Adrenal gland (tissue), 12 donors: ENCODE data around the gene YOD1. TPM values are rescaled to one million over a fixed set of nuclear protein-coding genes. Genes with fewer than 3 reads are reported as not detected.
A peak's percentile ranks its signal among the peaks of the same experiment; 100 is the strongest.

ENCODE experiments used
- DNase-seq, 7 donors: peaks; one replicate each; pipeline ENCODE4 v3.0.0-alpha.2; 2019 to 2020
- H3K27ac ChIP-seq, 5 donors: fragments of 200-600 bp; sonication (generic) in 4 of 5; 1 replicate in 3 of 5; 2 replicates in 2 of 5; pipeline versions ENCODE4 v1.5.1 to v1.8.0; 2016 to 2020; ENCODE audit warnings: mild to moderate bottlenecking in 1 of 5
- H3K27me3 ChIP-seq: fragments of 200-600 bp; 2 replicates; pipeline ENCODE4 v1.8.0; 2021
- H3K36me3 ChIP-seq, 2 donors: fragments of 200-600 bp; replicated peaks in 1 of 2; 1 replicate in 1 of 2; 2 replicates in 1 of 2; pipeline versions ENCODE4 v1.5.1 to v1.8.0; 2018 to 2022
- H3K4me1 ChIP-seq, 2 donors: fragments of 200-600 bp; replicated peaks in 1 of 2; 1 replicate in 1 of 2; 2 replicates in 1 of 2; pipeline versions ENCODE4 v1.5.1 to v1.8.0; 2018 to 2021
- H3K4me3 ChIP-seq, 4 donors: fragments of 200-600 bp; sonication (generic) in 3 of 4; one replicate each; pipeline ENCODE4 v1.5.1; 2016 to 2018
- H3K9me3 ChIP-seq, 3 donors: fragments of 200-600 bp; sonication (generic) in 1 of 3; replicated peaks in 1 of 3; 1 replicate in 2 of 3; 2 replicates in 1 of 3; pipeline versions ENCODE4 v1.5.1 to v1.8.0; 2016 to 2021
- CTCF ChIP-seq, 6 experiments: fragments of 450-650 bp in 4 of 6; fragments of 200-600 bp in 2 of 6; sonication (generic) in 1 of 6; IDR thresholded peaks; 1 replicate in 5 of 6; 2 replicates in 1 of 6; pipeline versions ENCODE4 v1.5.1 to v1.8.0; 2016 to 2021; ENCODE audit warnings: antibody characterized with exemption in 6 of 6, mild to moderate bottlenecking in 2 of 6, moderate library complexity in 1 of 6
- POLR2A ChIP-seq, 2 donors: fragments of 450-650 bp; IDR thresholded peaks; one replicate each; pipeline ENCODE4 v1.6.1; 2017; ENCODE audit warnings: antibody characterized with exemption in 2 of 2, mild to moderate bottlenecking in 2 of 2, moderate library complexity in 1 of 2
- WGBS, 4 donors: extraction: QIAGEN DNeasy Blood & Tissue Kit in 2 of 4; methylation state at CpG; one replicate each; pipeline versions ENCODE4 v1.1.5 to v1.1.7; 2013 to 2017; 5-methylcytosine and 5-hydroxymethylcytosine counted together
- intact Hi-C, 2 donors: fragments of 100-400 bp; cut with DNase I; formaldehyde crosslinking; loops; one replicate each; pipeline versions ENCODE4 v1.14.1 to v1.15.0; 2022 to 2023
- polyA plus RNA-seq, 3 donors: library from polyadenylated mRNA; stranded (reverse); fragments of 200-250 nt in 2 of 3; fragments of 350-450 nt in 1 of 3; fragmentation: Illumina TruSeq in 1 of 3; extraction: RNeasy Lipid Tissue Mini Kit (QIAGEN cat#74804) in 1 of 3; gene quantifications; one replicate each; pipeline ENCODE4 v1.2.3, GENCODE V29; 2013 to 2014
- total RNA-seq, 9 donors: library from RNA; depleted of rRNA in 4 of 9; stranded (reverse); fragments of >200 nt in 4 of 9; fragments of 120-200 nt in 1 of 9; fragmentation: NEBNext Ultra II Directional in 1 of 9; extraction: Animal tissue kit (Norgen Biotek cat#: 25700) in 1 of 9; gene quantifications; one replicate each; pipeline versions ENCODE4 v1.1.0 to v1.2.4, GENCODE V29; 2013 to 2023
- donor health status: healthy with polysubstance abuse.
- donor health status: Bipolar disorder and iron deficiency.
- donor health status: DM: yes; HTN: yes; CAD: no.
- donor health status: DM: no; HTN: no; CAD: no.
- donor health status: DM: no; HTN: no; CAD: no.
- donor health status: DM: yes; HTN: yes; CAD: no.

The YOD1 gene
- total and polyA plus RNA-seq, 12 donors = 2.5 to 22.1 (median 8.6) TPM

- Histone ChIP-seq H3K9me3 (no peaks in the 10 kb centered on the region), H3K36me3 (no peaks in the 10 kb centered on the region), H3K4me3 (no peak overlapping the region), H3K27me3 (no peaks in the 10 kb centered on the region), H3K4me1 (peaks cover 11 to 12% of the 10 kb centered on the region in 2 donors), H3K27ac (no peak overlapping the region)
- intact Hi-C loops = no loop called here
- WGBS, 4 donors = 74 to 95% (median 85%) methylated on average over 2 of the region's 2 CpGs
- no peak for TF ChIP-seq POLR2A (IDR thresholded peaks at IDR 0.05)
- no peak for TF ChIP-seq CTCF (IDR thresholded peaks at IDR 0.05)
- DNase-seq = no peak
These were observed 31.8 kb downstream of the YOD1 start for GRCh38 chr1:207019161-207019560.

- DNase-seq = no peak
These were observed 32.3 kb downstream of the YOD1 start for GRCh38 chr1:207018707-207019106.

GRCh38 chr1:207017615-207018559, 33.1 kb downstream of the YOD1 start:
- H3K9me3 ChIP-seq = no peaks in the 10 kb centered on the region
- WGBS, 4 donors = 44 to 60% (median 52%) methylated on average over 7 of the region's 7 CpGs
- peak; percentile 37 to 77 (median 67) for DNase-seq

More at GRCh38 chr1:207018707-207019106, 32.3 kb downstream of the YOD1 start:
- intact Hi-C loops = no loop called here
- no peaks in the 10 kb centered on the region for H3K9me3 ChIP-seq
- TF ChIP-seq CTCF (IDR thresholded peaks at IDR 0.05) (no peak), POLR2A (IDR thresholded peaks at IDR 0.05) (no peak)
- H3K4me1 ChIP-seq = peaks cover 7% of the 10 kb centered on the region in 2 donors
- no peak overlapping the region for H3K4me3 ChIP-seq
- no peak overlapping the region for H3K27ac ChIP-seq
- H3K36me3 ChIP-seq = no peaks in the 10 kb centered on the region
- no peaks in the 10 kb centered on the region for H3K27me3 ChIP-seq
- 87 to 100% (median 94%) methylated on average over 4 of the region's 4 CpGs for WGBS, 4 donors

More at GRCh38 chr1:207017615-207018559, 33.1 kb downstream of the YOD1 start:
- peaks cover 0 to under 1% of the 10 kb centered on the region in 2 donors for H3K4me1 ChIP-seq
- H3K27ac ChIP-seq = peak overlapping the region in 2 of 5 donors; percentile 8 to 24
- intact Hi-C loops = no loop called here
- H3K36me3 ChIP-seq = no peaks in the 10 kb centered on the region
- TF ChIP-seq POLR2A (IDR thresholded peaks at IDR 0.05) (no peak), CTCF (IDR thresholded peaks at IDR 0.05) (no peak)
- H3K4me3 ChIP-seq = no peak overlapping the region
- no peaks in the 10 kb centered on the region for H3K27me3 ChIP-seq
